HEK293T (cell line): ENCODE data around the gene POLR2I.

Experiments
- BHLHE40 ChIP-seq: fragments of 450-650 bp; IDR thresholded peaks from 2 replicates; pipeline ENCODE4 v1.6.1; 2016; ENCODE audit warnings: mild to moderate bottlenecking, moderate library complexity, borderline replicate concordance
- ELF4 ChIP-seq: fragments of 450-650 bp; IDR thresholded peaks from 2 replicates; pipeline ENCODE4 v1.6.1; 2017; ENCODE audit warnings: antibody characterized with exemption
- FOXK2 ChIP-seq: fragments of 450-650 bp; IDR thresholded peaks from 2 replicates; pipeline ENCODE4 v1.6.1; 2016; ENCODE audit warnings: mild to moderate bottlenecking
- HDGF ChIP-seq: fragments of 450-650 bp; IDR thresholded peaks from 2 replicates; pipeline ENCODE4 v1.6.1; 2017; ENCODE audit warnings: antibody characterized with exemption, borderline replicate concordance
- SP1 ChIP-seq: fragments of 450-650 bp; IDR thresholded peaks from 2 replicates; pipeline ENCODE4 v1.6.1; 2017
- TARDBP ChIP-seq: fragments of 450-650 bp; IDR thresholded peaks from 2 replicates; pipeline ENCODE4 v1.6.1; 2016

- TF ChIP-seq SP1 (no peak), ELF4 (no peak), BHLHE40 (no peak), HDGF (no peak), FOXK2 (no peak), TARDBP (no peak)
Observed at GRCh38 chr19:36153126-36153525, 38.5 kb upstream of the POLR2I start.
